ENCODE data around the gene SPNS2. TPM values are rescaled to one million over a fixed set of nuclear protein-coding genes. Genes with fewer than 3 reads are reported as not detected.

SPNS2 gene
- total RNA-seq, 1 experiment from 2014 or later, result 1.9 TPM

DNA sequence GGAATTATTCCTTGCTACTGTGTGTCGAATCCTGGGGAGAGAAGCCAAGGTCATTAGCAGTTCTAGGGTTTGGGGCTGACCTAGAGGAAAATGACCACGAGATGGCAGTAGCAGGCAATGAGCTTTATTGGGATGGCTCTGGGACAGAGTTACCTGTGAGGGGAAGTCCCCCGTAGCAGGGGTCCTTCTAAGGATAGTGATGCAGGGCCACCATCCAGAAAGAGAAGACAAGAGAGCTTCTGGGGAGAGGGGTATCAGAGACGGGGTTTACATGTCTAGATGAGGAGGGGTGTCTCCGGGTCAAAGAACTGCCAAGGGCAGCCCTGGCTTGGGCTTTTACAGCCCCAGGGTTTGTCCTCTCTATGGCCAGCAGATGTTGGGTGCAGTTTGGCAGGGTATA, 68.1 kb downstream of the SPNS2 start:
- Histone ChIP-seq H3K27me3 (ENCODE audit: control insufficient read depth, insufficient read depth, low read length) (no peaks in the 10 kb centered on the region), H3K9me3 (ENCODE audit: control insufficient read depth, insufficient read depth, low read depth, low read length) (no peaks in the 10 kb centered on the region), H3K36me3 (ENCODE audit: control insufficient read depth, insufficient read depth, low read length) (no peaks in the 10 kb centered on the region), H3K27ac (ENCODE audit: low read length) (no peak overlapping the region), H3K4me3 (ENCODE audit: low read depth in 2 of 2, low read length in 2 of 2) (no peak overlapping the region), H3K4me1 (ENCODE audit: control insufficient read depth, insufficient read depth, low read length) (no peaks in the 10 kb centered on the region)
- ATAC-seq (peak; percentile 91), DNase-seq (ENCODE audit: low read depth, low spot score) (peak; percentile 32)
- no TSS peak for BruUV-seq (replicated peaks)
- intact Hi-C loops (cut with micrococcal nuclease; ENCODE audit: unreplicated experiment), result loop anchor here (1.0 kb wide), 1 partner anchor 60 kb away; no protein-coding TSS in a partner anchor
- TF ChIP-seq, protein P1, sequence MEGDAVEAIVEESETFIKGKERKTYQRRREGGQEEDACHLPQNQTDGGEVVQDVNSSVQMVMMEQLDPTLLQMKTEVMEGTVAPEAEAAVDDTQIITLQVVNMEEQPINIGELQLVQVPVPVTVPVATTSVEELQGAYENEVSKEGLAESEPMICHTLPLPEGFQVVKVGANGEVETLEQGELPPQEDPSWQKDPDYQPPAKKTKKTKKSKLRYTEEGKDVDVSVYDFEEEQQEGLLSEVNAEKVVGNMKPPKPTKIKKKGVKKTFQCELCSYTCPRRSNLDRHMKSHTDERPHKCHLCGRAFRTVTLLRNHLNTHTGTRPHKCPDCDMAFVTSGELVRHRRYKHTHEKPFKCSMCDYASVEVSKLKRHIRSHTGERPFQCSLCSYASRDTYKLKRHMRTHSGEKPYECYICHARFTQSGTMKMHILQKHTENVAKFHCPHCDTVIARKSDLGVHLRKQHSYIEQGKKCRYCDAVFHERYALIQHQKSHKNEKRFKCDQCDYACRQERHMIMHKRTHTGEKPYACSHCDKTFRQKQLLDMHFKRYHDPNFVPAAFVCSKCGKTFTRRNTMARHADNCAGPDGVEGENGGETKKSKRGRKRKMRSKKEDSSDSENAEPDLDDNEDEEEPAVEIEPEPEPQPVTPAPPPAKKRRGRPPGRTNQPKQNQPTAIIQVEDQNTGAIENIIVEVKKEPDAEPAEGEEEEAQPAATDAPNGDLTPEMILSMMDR (IDR thresholded peaks at IDR 0.05), result peak; percentile 87
- TF ChIP-seq REST (IDR thresholded peaks at IDR 0.05; ENCODE audit: insufficient read depth in 1 of 2, low read depth in 2 of 2, low read length in 1 of 2) (no peak), SIN3A (IDR thresholded peaks at IDR 0.05; ENCODE audit: borderline replicate concordance, insufficient read depth, low read depth, low read length) (no peak)
- in situ Hi-C loops (cut with HindIII; ENCODE audit: low pct_unique_long_range_greater_than_20kb, low sequenced_read_pairs), result no loop called here
- ChIA-PET POLR2A (no interaction called here), CTCF (interaction anchor here (0.6 to 2.3 kb wide), 4 partner anchors 13 to 66 kb away, joined by 3 to 25 read pairs (median 8); no protein-coding TSS in a partner anchor)

DNA sequence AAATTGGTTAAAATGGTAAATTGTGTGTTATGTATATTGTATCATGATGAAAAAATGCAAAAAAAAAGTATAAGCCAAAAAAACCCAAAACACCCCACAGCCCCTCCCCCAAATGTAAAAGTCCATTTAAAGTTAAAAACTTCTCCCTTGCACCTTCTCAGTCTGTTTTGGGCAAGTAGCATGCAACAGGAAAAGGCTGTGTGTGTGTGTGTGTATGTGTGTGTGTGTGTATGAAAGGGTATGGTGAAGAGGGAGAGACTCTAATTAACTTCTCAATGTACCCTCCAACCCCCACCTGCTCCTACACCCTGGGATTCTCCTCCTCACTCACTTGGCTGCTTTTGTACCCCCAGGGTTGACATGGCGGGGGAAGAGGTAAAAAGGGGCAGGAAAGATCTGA, 70.9 kb downstream of the SPNS2 start:
- intact Hi-C loops (cut with micrococcal nuclease; ENCODE audit: unreplicated experiment) (no loop called here), in situ Hi-C loops (cut with HindIII; ENCODE audit: low pct_unique_long_range_greater_than_20kb, low sequenced_read_pairs) (no loop called here)
- DNase-seq (ENCODE audit: low read depth, low spot score) (no peak), ATAC-seq (no peak)
- TF ChIP-seq, protein P1 (IDR thresholded peaks at IDR 0.05), result no peak
- TF ChIP-seq TCF7L2 (IDR thresholded peaks at IDR 0.05; ENCODE audit: low read depth, low read length) (no peak), REST (IDR thresholded peaks at IDR 0.05; ENCODE audit: insufficient read depth in 1 of 2, low read depth in 2 of 2, low read length in 1 of 2) (no peak)
- ChIA-PET CTCF (no interaction called here), POLR2A (no interaction called here)
- H3K9me3 ChIP-seq (ENCODE audit: control insufficient read depth, insufficient read depth, low read depth, low read length), result no peaks in the 10 kb centered on the region
- H3K27ac ChIP-seq (ENCODE audit: low read length), result no peak overlapping the region
- no peak overlapping the region for H3K4me3 ChIP-seq (ENCODE audit: low read depth in 2 of 2, low read length in 2 of 2)
- no peaks in the 10 kb centered on the region for H3K36me3 ChIP-seq (ENCODE audit: control insufficient read depth, insufficient read depth, low read length)
- no TSS peak for BruUV-seq (replicated peaks)
- H3K27me3 ChIP-seq (ENCODE audit: control insufficient read depth, insufficient read depth, low read length), result no peaks in the 10 kb centered on the region
- H3K4me1 ChIP-seq (ENCODE audit: control insufficient read depth, insufficient read depth, low read length), result no peaks in the 10 kb centered on the region; the same call in 1 of the 2 replicates

All from Panc1 (cell line).